ENCODE measurements around the gene ATG7.

The ATG7 gene

GRCh38 chr3:11565932-11566331 is 293.7 kb downstream of the ATG7 start:
- H3K9me3 ChIP-seq (ENCODE audit: insufficient read depth, low read length), result no peaks in the 10 kb centered on the region
- no peak overlapping the region for H3K4me3 ChIP-seq (ENCODE audit: insufficient read depth, low read length, poor library complexity, severe bottlenecking)
- H3K9ac ChIP-seq (ENCODE audit: low read length), result no peak overlapping the region
- H3K4me2 ChIP-seq (ENCODE audit: low read depth, low read length, poor library complexity, severe bottlenecking), result no peak overlapping the region
- H3K9me2 ChIP-seq (replicated peaks; ENCODE audit: insufficient read depth, low read length), result no peaks in the 10 kb centered on the region
- H2AFZ ChIP-seq (ENCODE audit: low read depth, low read length, severe bottlenecking), result no peak overlapping the region
- H3F3A ChIP-seq (ENCODE audit: insufficient read depth), result no peaks in the 10 kb centered on the region
- H4K20me1 ChIP-seq (ENCODE audit: low read depth, low read length), result no peaks in the 10 kb centered on the region; the same call in 1 of the 2 replicates
- no peaks in the 10 kb centered on the region for H3K36me3 ChIP-seq (ENCODE audit: low read length)
- H3K27me3 ChIP-seq (ENCODE audit: low read length), result no peaks in the 10 kb centered on the region
- TF ChIP-seq CTCF (IDR thresholded peaks at IDR 0.05; ENCODE audit: insufficient read depth, low read length, poor library complexity, severe bottlenecking) (no peak), EZH2phosphoT487 (conservative IDR thresholded peaks at IDR 0.05; ENCODE audit: low read length) (no peak)
- H3K79me2 ChIP-seq (ENCODE audit: insufficient read depth, low read length), result peaks cover 27% of the 10 kb centered on the region
- no peak overlapping the region for H3K27ac ChIP-seq (ENCODE audit: low read depth, low read length)

- Histone ChIP-seq H3K9me3 (ENCODE audit: insufficient read depth, low read length) (no peaks in the 10 kb centered on the region), H3K36me3 (ENCODE audit: low read length) (no peaks in the 10 kb centered on the region), H3K4me3 (ENCODE audit: insufficient read depth, low read length, poor library complexity, severe bottlenecking) (no peak overlapping the region), H3F3A (ENCODE audit: insufficient read depth) (no peaks in the 10 kb centered on the region), H4K20me1 (ENCODE audit: low read depth, low read length) (no peaks in the 10 kb centered on the region; the same call in 1 of the 2 replicates), H3K9ac (ENCODE audit: low read length) (no peak overlapping the region), H3K79me2 (ENCODE audit: insufficient read depth, low read length) (peaks cover 32% of the 10 kb centered on the region), H3K9me2 (replicated peaks; ENCODE audit: insufficient read depth, low read length) (no peaks in the 10 kb centered on the region), H3K27ac (ENCODE audit: low read depth, low read length) (no peak overlapping the region), H3K4me2 (ENCODE audit: low read depth, low read length, poor library complexity, severe bottlenecking) (no peak overlapping the region), H2AFZ (ENCODE audit: low read depth, low read length, severe bottlenecking) (no peak overlapping the region), H3K27me3 (ENCODE audit: low read length) (no peaks in the 10 kb centered on the region)
- TF ChIP-seq CTCF (IDR thresholded peaks at IDR 0.05; ENCODE audit: insufficient read depth, low read length, poor library complexity, severe bottlenecking) (no peak), EZH2phosphoT487 (conservative IDR thresholded peaks at IDR 0.05; ENCODE audit: low read length) (no peak)
These were observed 294.3 kb downstream of the ATG7 start for GRCh38 chr3:11566478-11566877.

- no peak overlapping the region for H3K4me3 ChIP-seq (ENCODE audit: insufficient read depth, low read length, poor library complexity, severe bottlenecking)
- H3K9me3 ChIP-seq (ENCODE audit: insufficient read depth, low read length), result no peaks in the 10 kb centered on the region
- no peaks in the 10 kb centered on the region; the same call in 1 of the 2 replicates for H4K20me1 ChIP-seq (ENCODE audit: low read depth, low read length)
- H3K27ac ChIP-seq (ENCODE audit: low read depth, low read length), result no peak overlapping the region
- H3K27me3 ChIP-seq (ENCODE audit: low read length), result no peaks in the 10 kb centered on the region
- no peaks in the 10 kb centered on the region for H3K9me2 ChIP-seq (replicated peaks; ENCODE audit: insufficient read depth, low read length)
- H2AFZ ChIP-seq (ENCODE audit: low read depth, low read length, severe bottlenecking), result no peak overlapping the region
- no peaks in the 10 kb centered on the region for H3F3A ChIP-seq (ENCODE audit: insufficient read depth)
- H3K4me2 ChIP-seq (ENCODE audit: low read depth, low read length, poor library complexity, severe bottlenecking), result no peak overlapping the region
- H3K9ac ChIP-seq (ENCODE audit: low read length), result no peak overlapping the region
- H3K79me2 ChIP-seq (ENCODE audit: insufficient read depth, low read length), result peaks cover 34% of the 10 kb centered on the region
- TF ChIP-seq CTCF (IDR thresholded peaks at IDR 0.05; ENCODE audit: insufficient read depth, low read length, poor library complexity, severe bottlenecking) (no peak), EZH2phosphoT487 (conservative IDR thresholded peaks at IDR 0.05; ENCODE audit: low read length) (no peak)
- H3K36me3 ChIP-seq (ENCODE audit: low read length), result no peaks in the 10 kb centered on the region
These were observed 294.7 kb downstream of the ATG7 start for GRCh38 chr3:11566916-11567315.

Data from SU-DHL-6 (cell line).